Right lobe of liver (tissue), 4 donors: ENCODE measurements around the gene SGCG.

Experiments used
- POLR2A ChIP-seq: fragments of 450-650 bp; IDR thresholded peaks from one replicate; pipeline ENCODE4 v1.6.1; 2017; ENCODE audit warnings: antibody characterized with exemption, mild to moderate bottlenecking
- TF ChIP-seq, protein P1 (sequence below), 4 donors: fragments of 200-600 bp in 3 of 4; fragments of 450-650 bp in 1 of 4; IDR thresholded peaks; one replicate each; pipeline versions ENCODE4 v1.5.1 to v1.8.0; 2016 to 2022; ENCODE audit warnings: antibody characterized with exemption in 4 of 4, mild to moderate bottlenecking in 2 of 4
- donor health status: DM: no; HTN: no; CAD: no.
- donor health status: DM: no; HTN: no; CAD: no.
- donor health status: DM: no; HTN: yes; CAD: no.

DNA sequence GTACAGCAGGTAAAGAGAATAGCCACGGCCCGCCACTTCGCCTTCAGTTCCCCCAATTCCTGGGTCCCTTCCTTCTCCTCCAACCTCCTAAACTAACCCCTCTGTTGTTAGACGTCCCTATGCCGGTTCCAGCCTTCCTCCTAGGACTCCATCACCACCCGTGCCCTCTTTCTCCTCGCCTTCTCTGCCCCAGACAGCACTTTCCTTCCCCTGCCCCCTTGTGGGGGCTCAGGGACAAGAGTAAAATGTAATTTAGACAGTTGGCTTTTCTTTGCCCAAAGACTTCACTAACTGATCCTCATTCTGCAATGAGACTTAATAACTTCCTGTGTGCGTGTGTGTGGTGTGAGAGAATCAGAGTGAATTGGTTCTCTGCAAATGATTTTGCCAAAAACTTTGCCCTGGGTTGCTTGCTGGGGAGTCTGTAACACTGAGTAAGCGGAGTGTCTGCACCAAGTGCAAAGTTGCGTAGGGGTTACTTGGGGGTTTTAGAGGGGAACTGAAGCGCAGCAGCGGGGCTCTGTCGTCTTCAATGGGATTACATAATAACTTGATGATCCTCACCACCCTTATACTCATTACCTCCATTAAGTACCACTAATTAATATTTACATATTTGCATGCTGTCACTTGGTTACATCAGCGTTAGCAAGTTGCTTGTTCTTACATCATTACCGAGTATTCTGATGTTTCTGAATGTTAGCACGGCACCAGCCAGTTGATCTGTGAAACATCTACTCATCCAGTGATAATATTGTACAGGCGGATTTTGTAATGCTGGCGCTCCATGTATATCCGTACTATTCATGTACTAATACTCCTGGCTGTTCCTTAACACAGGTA, 19.9 kb upstream of the SGCG start:
- TF ChIP-seq, protein P1, sequence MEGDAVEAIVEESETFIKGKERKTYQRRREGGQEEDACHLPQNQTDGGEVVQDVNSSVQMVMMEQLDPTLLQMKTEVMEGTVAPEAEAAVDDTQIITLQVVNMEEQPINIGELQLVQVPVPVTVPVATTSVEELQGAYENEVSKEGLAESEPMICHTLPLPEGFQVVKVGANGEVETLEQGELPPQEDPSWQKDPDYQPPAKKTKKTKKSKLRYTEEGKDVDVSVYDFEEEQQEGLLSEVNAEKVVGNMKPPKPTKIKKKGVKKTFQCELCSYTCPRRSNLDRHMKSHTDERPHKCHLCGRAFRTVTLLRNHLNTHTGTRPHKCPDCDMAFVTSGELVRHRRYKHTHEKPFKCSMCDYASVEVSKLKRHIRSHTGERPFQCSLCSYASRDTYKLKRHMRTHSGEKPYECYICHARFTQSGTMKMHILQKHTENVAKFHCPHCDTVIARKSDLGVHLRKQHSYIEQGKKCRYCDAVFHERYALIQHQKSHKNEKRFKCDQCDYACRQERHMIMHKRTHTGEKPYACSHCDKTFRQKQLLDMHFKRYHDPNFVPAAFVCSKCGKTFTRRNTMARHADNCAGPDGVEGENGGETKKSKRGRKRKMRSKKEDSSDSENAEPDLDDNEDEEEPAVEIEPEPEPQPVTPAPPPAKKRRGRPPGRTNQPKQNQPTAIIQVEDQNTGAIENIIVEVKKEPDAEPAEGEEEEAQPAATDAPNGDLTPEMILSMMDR (IDR thresholded peaks at IDR 0.05): no peak
- TF ChIP-seq POLR2A: no peak
